ENCODE measurements around the gene CNRIP1. TPM values are rescaled to one million over a fixed set of nuclear protein-coding genes. Genes with fewer than 3 reads are reported as not detected.

CNRIP1 gene
- total RNA-seq, 1 experiment from 2014 or later: 0.84 TPM

DNA sequence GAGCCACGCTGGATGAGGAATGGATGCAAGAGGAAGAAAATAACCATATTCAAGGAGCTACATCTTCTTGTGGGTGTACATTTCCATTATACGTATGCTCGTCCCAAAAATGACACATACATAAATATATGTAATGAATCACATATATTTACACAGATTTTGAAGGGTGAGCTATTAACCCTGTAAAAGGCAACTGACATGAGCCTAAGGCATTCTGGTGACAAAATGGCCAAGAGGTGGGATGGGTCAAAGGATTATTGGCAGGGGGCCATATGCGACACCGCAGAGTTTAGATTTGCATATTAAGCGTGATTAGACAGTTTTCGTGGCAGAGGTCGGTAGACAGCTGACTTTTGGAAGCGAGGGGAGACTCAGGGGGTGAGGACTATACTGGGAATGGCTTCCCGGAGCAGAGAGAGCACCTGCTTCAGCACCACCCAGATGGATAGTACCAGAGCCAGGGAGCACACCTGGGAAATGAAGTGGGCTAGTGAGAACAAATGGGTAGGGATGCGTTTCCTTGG, 431 bp upstream of the CNRIP1 start:
- no TSS peak for BruUV-seq (replicated peaks)
- CTCF ChIA-PET: interaction anchor here (0.5 to 2.1 kb wide), 5 partner anchors 10 to 124 kb away, joined by 3 to 4 read pairs (median 4); no protein-coding TSS in a partner anchor
- intact Hi-C loops (cut with micrococcal nuclease): no loop called here

DNA sequence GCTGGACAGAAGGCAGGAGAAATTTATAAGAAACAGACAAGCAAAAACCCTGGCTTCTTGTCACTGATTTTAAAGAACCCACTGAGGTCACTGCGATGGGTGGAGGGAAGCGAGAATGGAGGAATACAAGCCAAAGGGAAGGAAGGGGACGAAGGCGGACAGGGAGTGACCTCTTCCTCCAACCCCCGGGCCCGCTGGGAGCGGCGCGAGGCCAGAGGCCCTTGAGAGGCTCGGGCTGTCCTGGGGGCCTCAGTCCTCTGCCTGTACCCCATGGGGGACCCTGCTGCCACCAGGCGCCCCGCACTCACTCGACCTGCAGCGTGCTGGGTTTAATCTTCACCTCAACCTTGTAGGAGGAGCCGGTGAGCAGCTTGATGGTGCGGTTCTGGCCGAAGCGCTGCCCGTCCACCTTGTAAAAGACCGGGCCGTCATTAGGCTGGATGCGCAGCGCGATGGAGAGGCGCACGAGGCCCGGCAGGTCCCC, 793 bp downstream of the CNRIP1 start:
- TF ChIP-seq, protein P1, sequence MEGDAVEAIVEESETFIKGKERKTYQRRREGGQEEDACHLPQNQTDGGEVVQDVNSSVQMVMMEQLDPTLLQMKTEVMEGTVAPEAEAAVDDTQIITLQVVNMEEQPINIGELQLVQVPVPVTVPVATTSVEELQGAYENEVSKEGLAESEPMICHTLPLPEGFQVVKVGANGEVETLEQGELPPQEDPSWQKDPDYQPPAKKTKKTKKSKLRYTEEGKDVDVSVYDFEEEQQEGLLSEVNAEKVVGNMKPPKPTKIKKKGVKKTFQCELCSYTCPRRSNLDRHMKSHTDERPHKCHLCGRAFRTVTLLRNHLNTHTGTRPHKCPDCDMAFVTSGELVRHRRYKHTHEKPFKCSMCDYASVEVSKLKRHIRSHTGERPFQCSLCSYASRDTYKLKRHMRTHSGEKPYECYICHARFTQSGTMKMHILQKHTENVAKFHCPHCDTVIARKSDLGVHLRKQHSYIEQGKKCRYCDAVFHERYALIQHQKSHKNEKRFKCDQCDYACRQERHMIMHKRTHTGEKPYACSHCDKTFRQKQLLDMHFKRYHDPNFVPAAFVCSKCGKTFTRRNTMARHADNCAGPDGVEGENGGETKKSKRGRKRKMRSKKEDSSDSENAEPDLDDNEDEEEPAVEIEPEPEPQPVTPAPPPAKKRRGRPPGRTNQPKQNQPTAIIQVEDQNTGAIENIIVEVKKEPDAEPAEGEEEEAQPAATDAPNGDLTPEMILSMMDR (IDR thresholded peaks at IDR 0.05; ENCODE audit: unreplicated experiment): no peak
- CTCF ChIA-PET: interaction anchor here (0.6 to 0.9 kb wide), 2 partner anchors 123 to 161 kb away, joined by 3 read pairs; partner anchors contain the start of gene PNO1
- Mint-ChIP-seq H3K36me3 (ENCODE audit: insufficient read depth, unreplicated experiment) (no peaks in the 10 kb centered on the region), H3K4me3 (ENCODE audit: unreplicated experiment) (peak overlapping the region; percentile 65), H3K9me3 (ENCODE audit: unreplicated experiment) (no peaks in the 10 kb centered on the region), H3K27me3 (ENCODE audit: insufficient read depth, unreplicated experiment) (peaks cover 3% of the 10 kb centered on the region), H3K4me1 (ENCODE audit: insufficient read depth, unreplicated experiment) (no peaks in the 10 kb centered on the region), H3K27ac (ENCODE audit: low read depth, unreplicated experiment) (no peak overlapping the region)
- POLR2A ChIA-PET: interaction anchor here (0.6 kb wide), 1 partner anchor 9 kb away, joined by 3 read pairs; no protein-coding TSS in a partner anchor
- BruUV-seq (replicated peaks): no TSS peak
- intact Hi-C loops (cut with micrococcal nuclease): no loop called here
- no peak for DNase-seq (ENCODE audit: unreplicated experiment)

More for the DNA sequence above, 431 bp upstream of the CNRIP1 start:
- Mint-ChIP-seq H3K4me3 (ENCODE audit: unreplicated experiment) (peak overlapping the region; percentile 65), H3K27me3 (ENCODE audit: insufficient read depth, unreplicated experiment) (peaks cover 15% of the 10 kb centered on the region), H3K36me3 (ENCODE audit: insufficient read depth, unreplicated experiment) (no peaks in the 10 kb centered on the region), H3K9me3 (ENCODE audit: unreplicated experiment) (no peaks in the 10 kb centered on the region), H3K27ac (ENCODE audit: low read depth, unreplicated experiment) (no peak overlapping the region), H3K4me1 (ENCODE audit: insufficient read depth, unreplicated experiment) (no peaks in the 10 kb centered on the region)
- DNase-seq (ENCODE audit: unreplicated experiment): peak; percentile 29
- POLR2A ChIA-PET: interaction anchor here (0.5 to 1.2 kb wide), 3 partner anchors 29 to 67 kb away, joined by 3 to 4 read pairs (median 3); no protein-coding TSS in a partner anchor
- TF ChIP-seq, protein P1 (IDR thresholded peaks at IDR 0.05; ENCODE audit: unreplicated experiment): no peak

- Mint-ChIP-seq H3K4me3 (ENCODE audit: unreplicated experiment) (peak overlapping the region; percentile 65), H3K4me1 (ENCODE audit: insufficient read depth, unreplicated experiment) (no peaks in the 10 kb centered on the region), H3K9me3 (ENCODE audit: unreplicated experiment) (no peaks in the 10 kb centered on the region), H3K36me3 (ENCODE audit: insufficient read depth, unreplicated experiment) (no peaks in the 10 kb centered on the region), H3K27me3 (ENCODE audit: insufficient read depth, unreplicated experiment) (no peaks in the 10 kb centered on the region), H3K27ac (ENCODE audit: low read depth, unreplicated experiment) (no peak overlapping the region)
- CTCF ChIA-PET: no interaction called here
- POLR2A ChIA-PET: no interaction called here
- no peak for DNase-seq (ENCODE audit: unreplicated experiment)
- BruUV-seq (replicated peaks): no TSS peak
- TF ChIP-seq, protein P1 (IDR thresholded peaks at IDR 0.05; ENCODE audit: unreplicated experiment): no peak
- intact Hi-C loops (cut with micrococcal nuclease): no loop called here
Measured at GRCh38 chr2:68317971-68318913, 1.5 kb downstream of the CNRIP1 start.

DNA sequence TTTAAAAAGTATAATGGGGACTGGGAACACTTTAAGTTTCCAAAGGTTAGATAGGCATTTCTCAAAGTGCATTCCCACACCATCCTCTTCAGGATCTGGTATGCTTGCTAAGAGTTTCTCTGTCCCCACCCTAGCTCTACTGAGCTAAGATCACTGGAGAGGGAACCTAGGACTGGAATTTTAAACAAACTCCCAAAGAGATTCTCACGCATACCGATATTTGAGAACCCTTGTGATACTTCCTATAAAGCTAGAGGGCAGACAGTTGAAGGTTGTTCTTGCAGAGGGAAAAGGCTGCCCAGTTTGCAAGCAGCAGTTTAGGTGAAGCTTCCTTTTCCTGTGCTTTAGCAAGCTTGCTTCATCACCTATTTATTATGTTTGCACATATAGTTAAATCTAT, 3.6 kb downstream of the CNRIP1 start:
- Mint-ChIP-seq H3K4me3 (ENCODE audit: unreplicated experiment) (no peak overlapping the region), H3K4me1 (ENCODE audit: insufficient read depth, unreplicated experiment) (no peaks in the 10 kb centered on the region), H3K27ac (ENCODE audit: low read depth, unreplicated experiment) (no peak overlapping the region), H3K36me3 (ENCODE audit: insufficient read depth, unreplicated experiment) (no peaks in the 10 kb centered on the region), H3K9me3 (ENCODE audit: unreplicated experiment) (no peaks in the 10 kb centered on the region), H3K27me3 (ENCODE audit: insufficient read depth, unreplicated experiment) (no peaks in the 10 kb centered on the region)
- intact Hi-C loops (cut with micrococcal nuclease): no loop called here
- DNase-seq (ENCODE audit: unreplicated experiment): no peak
- no TSS peak for BruUV-seq (replicated peaks)
- POLR2A ChIA-PET: no interaction called here
- CTCF ChIA-PET: no interaction called here
- TF ChIP-seq, protein P1 (IDR thresholded peaks at IDR 0.05; ENCODE audit: unreplicated experiment): no peak
